Measurements from ENCODE around the gene SYNGR4.

DNA sequence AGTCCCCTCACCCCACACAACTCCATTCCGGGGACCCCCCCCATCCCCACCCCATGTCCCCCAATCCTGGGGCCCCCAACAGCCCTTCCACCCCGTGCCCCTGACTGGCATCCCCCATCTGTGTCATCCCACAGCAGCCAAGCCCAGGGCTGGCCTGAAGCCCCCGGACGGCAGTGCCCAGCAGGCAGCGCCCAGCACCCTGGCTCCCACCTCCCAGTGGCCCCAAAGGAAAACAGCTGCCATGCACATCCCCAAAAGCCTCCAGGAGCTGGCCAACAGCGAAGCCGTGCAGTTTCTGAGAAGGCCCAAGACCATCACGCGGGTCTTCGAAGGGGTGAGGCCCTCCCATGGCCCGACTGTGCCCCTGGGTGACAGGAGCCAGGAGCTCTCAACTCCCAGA lies 1.4 kb downstream of the SYNGR4 start:
- no peak for TF ChIP-seq POLR2A (IDR thresholded peaks at IDR 0.05; ENCODE audit: low read depth, low read length)
- TF ChIP-seq POLR2AphosphoS5 (IDR thresholded peaks at IDR 0.05; ENCODE audit: low read depth, low read length) = no peak
- no peak for TF ChIP-seq TAF1 (IDR thresholded peaks at IDR 0.05; ENCODE audit: borderline replicate concordance, low read depth, low read length)

Data from GM12892 (cell line).